Lower leg skin (tissue), 3 donors: ENCODE data around the gene CADM1.

Source experiments
- CTCF ChIP-seq, 3 donors: fragments of 450-650 bp; IDR thresholded peaks; one replicate each; pipeline ENCODE4 v1.5.1; 2016; ENCODE audit warnings: antibody characterized with exemption in 3 of 3, mild to moderate bottlenecking in 3 of 3, moderate library complexity in 2 of 3
- POLR2A ChIP-seq, 2 donors: fragments of 450-650 bp; IDR thresholded peaks; one replicate each; pipeline ENCODE4 v1.6.1; 2016 to 2017; ENCODE audit warnings: antibody characterized with exemption in 2 of 2, mild to moderate bottlenecking in 1 of 2, moderate library complexity in 1 of 2

DNA sequence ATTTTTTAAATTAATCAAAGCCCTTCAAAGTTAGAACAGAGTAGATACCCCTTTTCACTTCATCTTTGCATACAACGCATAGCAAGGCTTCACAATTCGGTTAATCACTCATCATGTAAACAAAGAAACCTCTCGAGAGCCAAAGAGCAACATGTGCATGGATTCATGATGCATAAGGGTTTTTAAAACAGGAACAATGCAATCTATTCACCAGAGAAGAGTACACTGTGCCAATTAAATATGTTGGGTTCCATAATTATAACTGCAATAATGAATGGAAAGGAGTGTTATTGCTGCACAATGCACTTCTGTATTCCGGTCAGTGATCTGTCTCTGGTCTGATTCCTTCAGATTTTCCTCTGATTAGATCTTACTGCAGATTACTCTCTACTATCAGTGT lies 45.3 kb downstream of the CADM1 start:
- TF ChIP-seq CTCF (IDR thresholded peaks at IDR 0.05) (no peak), POLR2A (IDR thresholded peaks at IDR 0.05) (no peak)
